Activated naive CD4-positive, alpha-beta T cell (primary cell): ENCODE data around the gene TAS2R40.

Experiments
- DNase-seq, 4 experiments: peaks; one replicate each; lab custom pipeline; 2025; lab: John Stamatoyannopoulos, UW

TAS2R40 gene

GRCh38 chr7:143225047-143225446 lies 3.2 kb downstream of the TAS2R40 start:
- DNase-seq = no peak

- DNase-seq = no peak
These were observed 6.0 kb downstream of the TAS2R40 start for GRCh38 chr7:143227806-143228205.

- no peak for DNase-seq
These were observed 7.4 kb downstream of the TAS2R40 start for GRCh38 chr7:143229054-143229790.

- DNase-seq = no peak
These were observed 9.0 kb downstream of the TAS2R40 start for GRCh38 chr7:143230602-143231457.

GRCh38 chr7:143233816-143234532 lies 12.1 kb downstream of the TAS2R40 start:
- no peak for DNase-seq

- no peak for DNase-seq
These were observed 12.7 kb downstream of the TAS2R40 start for GRCh38 chr7:143234533-143234875.

GRCh38 chr7:143235561-143235960 lies 13.7 kb downstream of the TAS2R40 start:
- no peak for DNase-seq

- no peak for DNase-seq
These were observed 14.7 kb downstream of the TAS2R40 start for GRCh38 chr7:143236408-143236990.

GRCh38 chr7:143237366-143237765 lies 15.5 kb downstream of the TAS2R40 start:
- DNase-seq = no peak

GRCh38 chr7:143238289-143238980 lies 16.6 kb downstream of the TAS2R40 start:
- DNase-seq = no peak

GRCh38 chr7:143239813-143240212 lies 18.0 kb downstream of the TAS2R40 start:
- no peak for DNase-seq

- DNase-seq = peak in 3 of 4 experiments; percentile 8 to 42 (median 37)
These were observed 18.7 kb downstream of the TAS2R40 start for GRCh38 chr7:143240291-143241168.

- DNase-seq = no peak
These were observed 20.5 kb downstream of the TAS2R40 start for GRCh38 chr7:143242306-143242705.

- no peak for DNase-seq
These were observed 21.3 kb downstream of the TAS2R40 start for GRCh38 chr7:143243111-143243510.

GRCh38 chr7:143243614-143244013 lies 21.8 kb downstream of the TAS2R40 start:
- DNase-seq = no peak

GRCh38 chr7:143244321-143244720 lies 22.5 kb downstream of the TAS2R40 start:
- DNase-seq = no peak

- no peak for DNase-seq
These were observed 23.3 kb downstream of the TAS2R40 start for GRCh38 chr7:143245123-143245522.

- DNase-seq = no peak
These were observed 25.5 kb downstream of the TAS2R40 start for GRCh38 chr7:143247372-143247771.

GRCh38 chr7:143248761-143249354 lies 27.0 kb downstream of the TAS2R40 start:
- DNase-seq = no peak

- no peak for DNase-seq
These were observed 28.4 kb downstream of the TAS2R40 start for GRCh38 chr7:143250199-143250598.
